GM12801 (cell line): ENCODE data around the gene ADCY2.

Source experiments
- CTCF ChIP-seq: IDR thresholded peaks from one replicate; pipeline ENCODE4 v1.5.1; 2011; ENCODE audit warnings: control low read depth; ENCODE audit not compliant: insufficient read length; ENCODE audit errors: extremely low read depth

Gene ADCY2

GRCh38 chr5:7415587-7416535 lies 19.9 kb downstream of the ADCY2 start:
- TF ChIP-seq CTCF, result no peak

- TF ChIP-seq CTCF, result no peak
Observed at GRCh38 chr5:7418276-7418675, 22.3 kb downstream of the ADCY2 start.

- no peak for TF ChIP-seq CTCF
Observed at GRCh38 chr5:7419367-7419766, 23.4 kb downstream of the ADCY2 start.

- no peak for TF ChIP-seq CTCF
Observed at GRCh38 chr5:7419846-7420245, 23.9 kb downstream of the ADCY2 start.

GRCh38 chr5:7420510-7421280 lies 24.8 kb downstream of the ADCY2 start:
- no peak for TF ChIP-seq CTCF

- TF ChIP-seq CTCF, result no peak
Observed at GRCh38 chr5:7422316-7423106, 26.6 kb downstream of the ADCY2 start.

GRCh38 chr5:7425830-7426229 lies 29.9 kb downstream of the ADCY2 start:
- no peak for TF ChIP-seq CTCF
